HL-60 (cell line): Measurements from ENCODE around the gene SPEN.
A peak's percentile ranks its signal among the peaks of the same experiment; 100 is the strongest.

ENCODE experiments used
- DNase-seq, 2 experiments: peaks; one replicate each; pipeline ENCODE4 v3.0.0-alpha.2; 2010 to 2020; ENCODE audit warnings: low read depth in 1 of 2, low spot score in 1 of 2
- H3K27ac ChIP-seq: fragments of 250-450 bp; sonication (Bioruptor Pico); replicated peaks from 2 replicates; pipeline ENCODE4 v1.5.1; 2020; ENCODE audit warnings: mild to moderate bottlenecking, moderate library complexity
- H3K27me3 ChIP-seq: fragments of 250-450 bp; sonication (Bioruptor Pico); 2 replicates; pipeline ENCODE4 v1.5.1; 2021; ENCODE audit warnings: mild to moderate bottlenecking, moderate library complexity; ENCODE audit not compliant: insufficient read depth, poor library complexity, severe bottlenecking
- H3K4me3 ChIP-seq: replicated peaks from 2 replicates; pipeline ENCODE4 v1.5.1; 2011; ENCODE audit warnings: mild to moderate bottlenecking, control low read depth, low read length; ENCODE audit not compliant: insufficient read depth
- GABPA ChIP-seq: IDR thresholded peaks from 2 replicates; pipeline ENCODE4 v1.6.1; 2012; ENCODE audit warnings: low read depth
- POLR2AphosphoS5 ChIP-seq: IDR thresholded peaks from 2 replicates; pipeline ENCODE4 v1.6.1; 2012; ENCODE audit warnings: low read depth
- REST ChIP-seq: IDR thresholded peaks from 2 replicates; pipeline ENCODE4 v1.6.1; 2012; ENCODE audit warnings: low read depth; ENCODE audit not compliant: insufficient replicate concordance
- SPI1 ChIP-seq: IDR thresholded peaks from 2 replicates; pipeline ENCODE4 v1.6.1; 2012; ENCODE audit warnings: low read depth, mild to moderate bottlenecking, borderline replicate concordance
- long read RNA-seq: library from polyadenylated mRNA; unstranded; transcript quantifications from one replicate; pipeline ENCODE4 v2.0.0, GENCODE V29; 2020
- TF ChIP-seq, protein P1 (sequence below): IDR thresholded peaks from one replicate; pipeline ENCODE4 v1.5.1; 2011; ENCODE audit warnings: low read length, control low read depth, inconsistent platforms; ENCODE audit not compliant: insufficient read depth

SPEN gene, protein sequence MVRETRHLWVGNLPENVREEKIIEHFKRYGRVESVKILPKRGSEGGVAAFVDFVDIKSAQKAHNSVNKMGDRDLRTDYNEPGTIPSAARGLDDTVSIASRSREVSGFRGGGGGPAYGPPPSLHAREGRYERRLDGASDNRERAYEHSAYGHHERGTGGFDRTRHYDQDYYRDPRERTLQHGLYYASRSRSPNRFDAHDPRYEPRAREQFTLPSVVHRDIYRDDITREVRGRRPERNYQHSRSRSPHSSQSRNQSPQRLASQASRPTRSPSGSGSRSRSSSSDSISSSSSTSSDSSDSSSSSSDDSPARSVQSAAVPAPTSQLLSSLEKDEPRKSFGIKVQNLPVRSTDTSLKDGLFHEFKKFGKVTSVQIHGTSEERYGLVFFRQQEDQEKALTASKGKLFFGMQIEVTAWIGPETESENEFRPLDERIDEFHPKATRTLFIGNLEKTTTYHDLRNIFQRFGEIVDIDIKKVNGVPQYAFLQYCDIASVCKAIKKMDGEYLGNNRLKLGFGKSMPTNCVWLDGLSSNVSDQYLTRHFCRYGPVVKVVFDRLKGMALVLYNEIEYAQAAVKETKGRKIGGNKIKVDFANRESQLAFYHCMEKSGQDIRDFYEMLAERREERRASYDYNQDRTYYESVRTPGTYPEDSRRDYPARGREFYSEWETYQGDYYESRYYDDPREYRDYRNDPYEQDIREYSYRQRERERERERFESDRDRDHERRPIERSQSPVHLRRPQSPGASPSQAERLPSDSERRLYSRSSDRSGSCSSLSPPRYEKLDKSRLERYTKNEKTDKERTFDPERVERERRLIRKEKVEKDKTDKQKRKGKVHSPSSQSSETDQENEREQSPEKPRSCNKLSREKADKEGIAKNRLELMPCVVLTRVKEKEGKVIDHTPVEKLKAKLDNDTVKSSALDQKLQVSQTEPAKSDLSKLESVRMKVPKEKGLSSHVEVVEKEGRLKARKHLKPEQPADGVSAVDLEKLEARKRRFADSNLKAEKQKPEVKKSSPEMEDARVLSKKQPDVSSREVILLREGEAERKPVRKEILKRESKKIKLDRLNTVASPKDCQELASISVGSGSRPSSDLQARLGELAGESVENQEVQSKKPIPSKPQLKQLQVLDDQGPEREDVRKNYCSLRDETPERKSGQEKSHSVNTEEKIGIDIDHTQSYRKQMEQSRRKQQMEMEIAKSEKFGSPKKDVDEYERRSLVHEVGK (N-terminal part only)
- long read RNA-seq, partial matches to known transcripts, result 11 of 19 reads
- long read RNA-seq, other reads (novel, unspliced or antisense), result 7 of 19 reads

GRCh38 chr1:15847100-15847892 lies at the start of gene SPEN:
Gene SPEN, plus strand, starts transcription at chr1:15847707. Its CDS starts 361 bp downstream, at chr1:15848068.
- DNase-seq, result peak; percentile 92 to 97
- Histone ChIP-seq H3K27ac (peak within 1 kb of the TSS; percentile 89), H3K27me3 (no peaks in the 10 kb centered on the region)

GRCh38 chr1:15799004-15799867 lies 48.3 kb upstream of the SPEN start:
- no peak overlapping the region for H3K4me3 ChIP-seq
- peaks cover 2% of the 10 kb centered on the region for H3K27me3 ChIP-seq
- no peak for DNase-seq
- no peak overlapping the region for H3K27ac ChIP-seq
- TF ChIP-seq, protein P1, sequence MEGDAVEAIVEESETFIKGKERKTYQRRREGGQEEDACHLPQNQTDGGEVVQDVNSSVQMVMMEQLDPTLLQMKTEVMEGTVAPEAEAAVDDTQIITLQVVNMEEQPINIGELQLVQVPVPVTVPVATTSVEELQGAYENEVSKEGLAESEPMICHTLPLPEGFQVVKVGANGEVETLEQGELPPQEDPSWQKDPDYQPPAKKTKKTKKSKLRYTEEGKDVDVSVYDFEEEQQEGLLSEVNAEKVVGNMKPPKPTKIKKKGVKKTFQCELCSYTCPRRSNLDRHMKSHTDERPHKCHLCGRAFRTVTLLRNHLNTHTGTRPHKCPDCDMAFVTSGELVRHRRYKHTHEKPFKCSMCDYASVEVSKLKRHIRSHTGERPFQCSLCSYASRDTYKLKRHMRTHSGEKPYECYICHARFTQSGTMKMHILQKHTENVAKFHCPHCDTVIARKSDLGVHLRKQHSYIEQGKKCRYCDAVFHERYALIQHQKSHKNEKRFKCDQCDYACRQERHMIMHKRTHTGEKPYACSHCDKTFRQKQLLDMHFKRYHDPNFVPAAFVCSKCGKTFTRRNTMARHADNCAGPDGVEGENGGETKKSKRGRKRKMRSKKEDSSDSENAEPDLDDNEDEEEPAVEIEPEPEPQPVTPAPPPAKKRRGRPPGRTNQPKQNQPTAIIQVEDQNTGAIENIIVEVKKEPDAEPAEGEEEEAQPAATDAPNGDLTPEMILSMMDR, result no peak
- no peak for TF ChIP-seq GABPA
- TF ChIP-seq POLR2AphosphoS5, result no peak
- no peak for TF ChIP-seq SPI1
- TF ChIP-seq REST, result no peak

More at GRCh38 chr1:15847100-15847892, at the start of gene SPEN:
- H3K4me3 ChIP-seq, result peak within 1 kb of the TSS; percentile 67
- TF ChIP-seq REST (no peak), SPI1 (peak; percentile 84), POLR2AphosphoS5 (peak; percentile 74)
- TF ChIP-seq, protein P1, result no peak
